Astrocyte (in vitro differentiated cells and primary cell): ENCODE measurements around the gene NCKAP5L.

Source experiments
- CTCF ChIP-seq: IDR thresholded peaks from 2 replicates; pipeline ENCODE4 v1.5.1; 2011; ENCODE audit warnings: low read depth, mild to moderate bottlenecking, inconsistent platforms, low read length, moderate library complexity; ENCODE audit not compliant: insufficient read depth
- EZH2 ChIP-seq: IDR thresholded peaks from 2 replicates; pipeline ENCODE4 v1.6.1; 2012; ENCODE audit warnings: mild to moderate bottlenecking, low read length, inconsistent platforms; ENCODE audit not compliant: insufficient read depth

GRCh38 chr12:49825971-49826421 is 2.2 kb downstream of the NCKAP5L start:
- TF ChIP-seq CTCF, result no peak
- TF ChIP-seq EZH2, result no peak
